ENCODE results near the gene ELMO3. TPM values are rescaled to one million over a fixed set of nuclear protein-coding genes. Genes with fewer than 3 reads are reported as not detected.

ELMO3 gene
- polyA plus RNA-seq, 1 donor from 2014 or later = 2.2 TPM

- Histone ChIP-seq H3K27ac (ENCODE audit: low read length) (no peak within 1 kb of the TSS), H3K9me3 (ENCODE audit: low read length) (peaks cover 3% of the 10 kb centered on the region)
These were observed 48.0 kb upstream of the ELMO3 start, which contains the start of gene B3GNT9 for GRCh38 chr16:67150833-67151396. B3GNT9 (minus strand) TSS chr16:67150998; CDS start chr16:67150485, 513 bp downstream.

DNA sequence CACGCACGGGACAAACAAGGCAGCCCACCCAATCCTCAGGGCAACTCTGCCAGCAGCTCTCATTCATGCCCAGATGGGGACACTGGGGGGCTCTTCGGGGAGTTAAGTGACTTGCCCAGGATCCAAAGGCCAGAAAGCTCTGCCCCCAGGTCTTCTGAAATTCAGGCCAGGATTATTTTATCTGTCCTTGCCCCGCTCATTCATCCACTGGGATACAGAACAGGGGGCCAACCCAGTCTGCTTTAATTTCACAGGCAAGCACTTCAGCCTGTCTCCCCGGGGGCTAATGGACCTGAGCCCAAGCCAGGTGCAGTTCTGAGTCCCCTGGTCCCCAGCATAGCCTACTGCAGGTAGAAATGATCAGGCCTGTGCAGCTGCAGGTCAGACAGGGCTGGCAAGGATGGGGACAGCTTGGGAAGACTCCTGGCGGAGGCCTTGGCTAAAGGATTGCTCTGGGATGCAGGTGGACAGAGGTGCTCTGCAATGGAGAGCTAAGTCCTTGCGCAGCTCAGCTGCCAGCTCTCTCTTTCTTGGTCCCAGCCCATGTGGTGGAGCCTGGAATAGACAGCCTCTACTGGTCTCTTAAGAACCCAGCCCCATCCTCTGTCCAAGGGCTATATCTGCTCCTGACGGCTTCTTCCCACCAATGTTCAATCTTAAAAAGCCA is 47.4 kb upstream of the ELMO3 start:
- Histone ChIP-seq H3K36me3 (ENCODE audit: insufficient read depth, low read length) (peaks cover 4% of the 10 kb centered on the region), H3K9me3 (ENCODE audit: low read length) (peaks cover 3% of the 10 kb centered on the region), H3K4me2 (ENCODE audit: low read length) (no peak overlapping the region), H3K27me3 (ENCODE audit: insufficient read depth, low read depth, low read length) (peaks cover 82% of the 10 kb centered on the region), H3F3A (ENCODE audit: insufficient read depth, low read length, poor library complexity, severe bottlenecking) (no peaks in the 10 kb centered on the region), H2AFZ (ENCODE audit: low read depth, low read length) (no peak overlapping the region), H3K27ac (ENCODE audit: low read length) (no peak overlapping the region), H3K79me2 (replicated peaks; ENCODE audit: insufficient read depth, low read length) (no peaks in the 10 kb centered on the region), H3K9me2 (ENCODE audit: insufficient read depth, low read length) (no peaks in the 10 kb centered on the region), H3K9ac (ENCODE audit: low read length) (no peak overlapping the region), H3K4me3 (ENCODE audit: low read length) (no peak overlapping the region), H4K20me1 (ENCODE audit: insufficient read depth) (no peaks in the 10 kb centered on the region)
- TF ChIP-seq EZH2 (IDR thresholded peaks at IDR 0.05; ENCODE audit: borderline replicate concordance, insufficient read depth, low read length, poor library complexity, severe bottlenecking) = no peak

More at GRCh38 chr16:67150833-67151396, 48.0 kb upstream of the ELMO3 start, which contains the start of gene B3GNT9:
- Histone ChIP-seq H3K27me3 (ENCODE audit: insufficient read depth, low read depth, low read length) (peaks cover 76% of the 10 kb centered on the region), H3K36me3 (ENCODE audit: insufficient read depth, low read length) (peaks cover 4% of the 10 kb centered on the region), H2AFZ (ENCODE audit: low read depth, low read length) (no peak within 1 kb of the TSS), H3K9ac (ENCODE audit: low read length) (no peak within 1 kb of the TSS), H3K4me2 (ENCODE audit: low read length) (no peak within 1 kb of the TSS), H3K9me2 (ENCODE audit: insufficient read depth, low read length) (no peaks in the 10 kb centered on the region), H4K20me1 (ENCODE audit: insufficient read depth) (no peaks in the 10 kb centered on the region), H3K4me3 (ENCODE audit: low read length) (peak within 1 kb of the TSS; percentile 43), H3K79me2 (replicated peaks; ENCODE audit: insufficient read depth, low read length) (no peaks in the 10 kb centered on the region), H3F3A (ENCODE audit: insufficient read depth, low read length, poor library complexity, severe bottlenecking) (no peaks in the 10 kb centered on the region)
- TF ChIP-seq MXI1 (conservative IDR thresholded peaks at IDR 0.05; ENCODE audit: poor library complexity, severe bottlenecking) (no peak), POLR2AphosphoS5 (IDR thresholded peaks at IDR 0.05) (no peak), EZH2 (IDR thresholded peaks at IDR 0.05; ENCODE audit: borderline replicate concordance, insufficient read depth, low read length, poor library complexity, severe bottlenecking) (peak; percentile 81)
- TF ChIP-seq, protein P1, sequence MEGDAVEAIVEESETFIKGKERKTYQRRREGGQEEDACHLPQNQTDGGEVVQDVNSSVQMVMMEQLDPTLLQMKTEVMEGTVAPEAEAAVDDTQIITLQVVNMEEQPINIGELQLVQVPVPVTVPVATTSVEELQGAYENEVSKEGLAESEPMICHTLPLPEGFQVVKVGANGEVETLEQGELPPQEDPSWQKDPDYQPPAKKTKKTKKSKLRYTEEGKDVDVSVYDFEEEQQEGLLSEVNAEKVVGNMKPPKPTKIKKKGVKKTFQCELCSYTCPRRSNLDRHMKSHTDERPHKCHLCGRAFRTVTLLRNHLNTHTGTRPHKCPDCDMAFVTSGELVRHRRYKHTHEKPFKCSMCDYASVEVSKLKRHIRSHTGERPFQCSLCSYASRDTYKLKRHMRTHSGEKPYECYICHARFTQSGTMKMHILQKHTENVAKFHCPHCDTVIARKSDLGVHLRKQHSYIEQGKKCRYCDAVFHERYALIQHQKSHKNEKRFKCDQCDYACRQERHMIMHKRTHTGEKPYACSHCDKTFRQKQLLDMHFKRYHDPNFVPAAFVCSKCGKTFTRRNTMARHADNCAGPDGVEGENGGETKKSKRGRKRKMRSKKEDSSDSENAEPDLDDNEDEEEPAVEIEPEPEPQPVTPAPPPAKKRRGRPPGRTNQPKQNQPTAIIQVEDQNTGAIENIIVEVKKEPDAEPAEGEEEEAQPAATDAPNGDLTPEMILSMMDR (IDR thresholded peaks at IDR 0.05; ENCODE audit: poor library complexity, severe bottlenecking) = no peak

DNA sequence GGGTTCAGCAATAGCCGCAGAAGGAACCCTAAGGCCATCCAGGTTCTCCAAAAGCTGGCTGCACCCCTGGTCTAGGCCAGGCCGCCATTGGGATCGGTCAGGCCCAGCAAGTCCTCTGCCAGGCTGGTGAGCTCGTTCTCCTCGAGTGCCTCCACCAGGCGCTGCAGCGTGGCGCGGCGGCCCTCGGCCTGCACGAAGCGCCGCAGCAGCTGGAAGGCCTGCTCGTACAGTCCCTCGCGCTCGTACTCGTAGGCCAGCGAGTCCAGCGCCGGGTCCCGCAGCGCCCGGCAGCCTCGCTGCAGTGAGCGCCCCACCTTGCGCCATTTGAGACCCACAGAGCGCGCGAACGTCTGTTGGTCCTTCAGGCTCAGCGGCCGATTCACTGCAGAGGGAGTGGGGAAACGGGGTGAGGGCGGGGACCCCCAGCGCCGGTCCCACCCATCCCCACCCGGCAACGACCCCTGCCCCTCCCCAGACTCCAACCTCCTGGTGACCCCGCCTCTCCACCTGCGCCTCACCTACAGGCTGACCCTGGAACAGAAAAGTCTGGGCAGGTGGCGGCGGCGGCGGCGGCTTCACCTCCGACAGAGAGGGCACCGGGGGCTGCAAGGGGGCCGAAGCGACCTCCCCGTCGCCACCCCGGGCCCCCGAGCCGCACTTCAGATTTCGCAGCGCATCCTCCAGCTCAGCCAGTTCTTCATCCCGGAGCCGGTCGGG is 44.2 kb upstream of the ELMO3 start:
- Histone ChIP-seq H2AFZ (ENCODE audit: low read depth, low read length) (no peak overlapping the region), H4K20me1 (ENCODE audit: insufficient read depth) (no peaks in the 10 kb centered on the region), H3K27me3 (ENCODE audit: insufficient read depth, low read depth, low read length) (peaks cover 100% of the 10 kb centered on the region), H3K9me2 (ENCODE audit: insufficient read depth, low read length) (no peaks in the 10 kb centered on the region), H3K4me3 (ENCODE audit: low read length) (peak overlapping the region; percentile 70), H3K36me3 (ENCODE audit: insufficient read depth, low read length) (no peaks in the 10 kb centered on the region), H3K27ac (ENCODE audit: low read length) (no peak overlapping the region), H3K4me2 (ENCODE audit: low read length) (no peak overlapping the region), H3K79me2 (replicated peaks; ENCODE audit: insufficient read depth, low read length) (no peaks in the 10 kb centered on the region), H3K9ac (ENCODE audit: low read length) (peak overlapping the region; percentile 41), H3F3A (ENCODE audit: insufficient read depth, low read length, poor library complexity, severe bottlenecking) (no peaks in the 10 kb centered on the region), H3K9me3 (ENCODE audit: low read length) (no peaks in the 10 kb centered on the region)
- TF ChIP-seq TAF1 (IDR thresholded peaks at IDR 0.05; ENCODE audit: low read depth) = no peak
- TF ChIP-seq, protein P1 (IDR thresholded peaks at IDR 0.05; ENCODE audit: poor library complexity, severe bottlenecking) = no peak
- TF ChIP-seq RAD21 (conservative IDR thresholded peaks at IDR 0.05) = no peak
- no peak for TF ChIP-seq MXI1 (conservative IDR thresholded peaks at IDR 0.05; ENCODE audit: poor library complexity, severe bottlenecking)
- TF ChIP-seq POLR2AphosphoS5 (IDR thresholded peaks at IDR 0.05) = no peak

Measured in neural cell (in vitro differentiated cells).